ENCODE data around the gene RGL3. TPM values are rescaled to one million over a fixed set of nuclear protein-coding genes. Genes with fewer than 3 reads are reported as not detected.
"Not testable (repeated sequence)": the region's sequence is repeated elsewhere in the genome, so short reads cannot be mapped to it uniquely, and the experiment has no call there.

RGL3 gene
- total RNA-seq, 2 donors from 2014 or later: not detected

- no peaks in the 10 kb centered on the region for H3K9me3 Mint-ChIP-seq
- peak; percentile 79 to 82 for ATAC-seq (replicated peaks in 1 of 2)
- no peak overlapping the region for H3K27ac Mint-ChIP-seq
- DNase-seq: peak; percentile 77 to 78
- H3K36me3 Mint-ChIP-seq (ENCODE audit: insufficient read depth in 2 of 2): no peaks in the 10 kb centered on the region
- peak overlapping the region; percentile 72 to 84 for H3K4me3 Mint-ChIP-seq
- peaks cover 43% of the 10 kb centered on the region for H3K4me1 Mint-ChIP-seq (ENCODE audit: low read depth)
- H3K27me3 Mint-ChIP-seq (ENCODE audit: low read depth): peaks cover 60% of the 10 kb centered on the region
Measured at GRCh38 chr19:11422163-11423065, 3.3 kb upstream of the RGL3 start.

GRCh38 chr19:11421371-11422098, 2.4 kb upstream of the RGL3 start:
- peak; percentile 62 to 67 for ATAC-seq (replicated peaks in 1 of 2)
- Mint-ChIP-seq H3K36me3 (ENCODE audit: insufficient read depth in 2 of 2) (no peaks in the 10 kb centered on the region), H3K27ac (no peak overlapping the region), H3K9me3 (no peaks in the 10 kb centered on the region), H3K27me3 (ENCODE audit: low read depth) (peaks cover 64% of the 10 kb centered on the region), H3K4me1 (ENCODE audit: low read depth) (peaks cover 43% of the 10 kb centered on the region), H3K4me3 (peak overlapping the region; percentile 72 to 84)
- peak; percentile 62 to 65 for DNase-seq

GRCh38 chr19:11420429-11421370, 1.6 kb upstream of the RGL3 start:
- no peak for ATAC-seq (replicated peaks in 1 of 2)
- DNase-seq: no peak
- peaks cover 43% of the 10 kb centered on the region for H3K4me1 Mint-ChIP-seq (ENCODE audit: low read depth)
- no peaks in the 10 kb centered on the region for H3K9me3 Mint-ChIP-seq
- no peak overlapping the region for H3K27ac Mint-ChIP-seq
- peaks cover 69% of the 10 kb centered on the region for H3K27me3 Mint-ChIP-seq (ENCODE audit: low read depth)
- H3K36me3 Mint-ChIP-seq (ENCODE audit: insufficient read depth in 2 of 2): no peaks in the 10 kb centered on the region
- peak overlapping the region; percentile 72 to 84 for H3K4me3 Mint-ChIP-seq

- H3K4me1 Mint-ChIP-seq (ENCODE audit: low read depth): peaks cover 34% of the 10 kb centered on the region
- H3K36me3 Mint-ChIP-seq (ENCODE audit: insufficient read depth in 2 of 2): no peaks in the 10 kb centered on the region
- no peaks in the 10 kb centered on the region for H3K9me3 Mint-ChIP-seq
- no peak overlapping the region for H3K4me3 Mint-ChIP-seq
- no peak for ATAC-seq (replicated peaks in 1 of 2)
- peaks cover 58% of the 10 kb centered on the region for H3K27me3 Mint-ChIP-seq (ENCODE audit: low read depth)
- no peak overlapping the region for H3K27ac Mint-ChIP-seq
- DNase-seq: no peak
Measured at GRCh38 chr19:11418094-11418548, 993 bp downstream of the RGL3 start.

DNA sequence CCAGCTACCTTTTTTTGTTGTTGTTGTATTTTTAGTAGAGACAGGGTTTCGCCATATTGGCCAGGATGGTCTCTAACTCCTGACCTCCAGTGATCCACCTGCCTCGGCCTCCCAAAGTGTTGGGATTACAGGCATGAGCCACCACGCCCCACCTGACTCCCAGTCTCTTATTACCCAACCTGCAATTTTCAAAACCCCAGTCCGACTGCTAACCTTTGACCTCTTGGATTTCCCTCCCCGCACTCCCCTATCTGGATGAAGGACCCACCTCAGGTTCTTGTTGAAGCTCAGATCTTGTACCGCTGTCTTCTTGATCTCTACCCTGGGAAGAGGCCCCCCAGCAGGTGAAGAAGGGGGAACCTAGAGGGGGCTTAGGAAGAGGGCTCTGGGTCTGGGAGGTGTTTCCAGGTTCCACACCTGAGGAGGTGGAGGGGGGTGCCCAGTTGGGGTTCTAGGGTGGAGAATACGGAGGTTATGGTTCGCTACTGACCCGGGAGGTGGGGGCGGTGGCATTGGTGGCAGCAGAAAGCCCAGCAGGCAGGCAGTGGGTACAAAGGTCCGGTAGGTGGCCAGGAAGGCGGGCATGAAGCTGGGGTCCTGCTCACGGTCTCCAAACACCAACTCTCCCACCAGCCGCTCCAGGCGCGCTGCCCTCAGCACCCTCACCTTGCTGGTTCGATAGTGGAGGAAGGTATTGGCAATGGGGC, 2.6 kb downstream of the RGL3 start:
- Mint-ChIP-seq H3K27me3 (ENCODE audit: low read depth) (peaks cover 44% of the 10 kb centered on the region), H3K9me3 (no peaks in the 10 kb centered on the region), H3K4me1 (ENCODE audit: low read depth) (peaks cover 17% of the 10 kb centered on the region), H3K27ac (no peak overlapping the region), H3K36me3 (ENCODE audit: insufficient read depth in 2 of 2) (no peaks in the 10 kb centered on the region), H3K4me3 (no peak overlapping the region)
- no peak for DNase-seq
- no peak for ATAC-seq (replicated peaks in 1 of 2)

GRCh38 chr19:11414544-11414943, 4.6 kb downstream of the RGL3 start:
- Mint-ChIP-seq H3K27me3 (ENCODE audit: low read depth) (peaks cover 26% of the 10 kb centered on the region), H3K36me3 (ENCODE audit: insufficient read depth in 2 of 2) (no peaks in the 10 kb centered on the region), H3K4me3 (no peak overlapping the region), H3K4me1 (ENCODE audit: low read depth) (peaks cover under 1% of the 10 kb centered on the region), H3K27ac (no peak overlapping the region), H3K9me3 (no peaks in the 10 kb centered on the region)
- DNase-seq (no peak), ATAC-seq (replicated peaks in 1 of 2) (no peak)

- no peak overlapping the region for H3K4me3 Mint-ChIP-seq
- no peak for DNase-seq
- H3K27ac Mint-ChIP-seq: no peak overlapping the region
- H3K9me3 Mint-ChIP-seq: no peaks in the 10 kb centered on the region
- H3K4me1 Mint-ChIP-seq (ENCODE audit: low read depth): no peaks in the 10 kb centered on the region
- H3K27me3 Mint-ChIP-seq (ENCODE audit: low read depth): peaks cover 8% of the 10 kb centered on the region
- ATAC-seq (replicated peaks in 1 of 2): no peak
- no peaks in the 10 kb centered on the region for H3K36me3 Mint-ChIP-seq (ENCODE audit: insufficient read depth in 2 of 2)
Measured at GRCh38 chr19:11410682-11411081, 8.4 kb downstream of the RGL3 start.

DNA sequence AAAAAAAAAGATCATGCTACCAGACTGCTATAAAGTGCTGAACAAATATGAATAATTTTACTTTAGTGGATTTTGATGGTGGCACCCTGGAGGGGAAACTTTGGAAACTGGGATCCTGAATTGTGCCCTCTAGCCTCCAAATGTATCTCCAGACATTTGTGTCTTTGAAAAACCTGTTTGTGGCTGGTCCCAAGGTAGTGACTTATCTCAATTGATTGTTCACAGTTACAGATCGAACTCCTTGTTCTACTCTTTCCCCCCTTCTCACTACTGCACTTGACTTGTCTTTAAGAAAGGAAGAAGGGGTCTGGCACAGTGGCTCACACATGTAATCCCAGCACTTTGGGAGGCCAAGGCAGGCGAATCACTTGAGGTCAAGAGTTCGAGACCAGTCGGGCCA, 10.5 kb downstream of the RGL3 start:
- no peaks in the 10 kb centered on the region for H3K36me3 Mint-ChIP-seq (ENCODE audit: insufficient read depth in 2 of 2)
- H3K4me3 Mint-ChIP-seq: no peak overlapping the region
- DNase-seq (no peak), ATAC-seq (replicated peaks in 1 of 2) (no peak)
- H3K27me3 Mint-ChIP-seq (ENCODE audit: low read depth): peaks cover 8% of the 10 kb centered on the region
- H3K4me1 Mint-ChIP-seq (ENCODE audit: low read depth): no peaks in the 10 kb centered on the region
- no peak overlapping the region for H3K27ac Mint-ChIP-seq
- H3K9me3 Mint-ChIP-seq: no peaks in the 10 kb centered on the region

DNA sequence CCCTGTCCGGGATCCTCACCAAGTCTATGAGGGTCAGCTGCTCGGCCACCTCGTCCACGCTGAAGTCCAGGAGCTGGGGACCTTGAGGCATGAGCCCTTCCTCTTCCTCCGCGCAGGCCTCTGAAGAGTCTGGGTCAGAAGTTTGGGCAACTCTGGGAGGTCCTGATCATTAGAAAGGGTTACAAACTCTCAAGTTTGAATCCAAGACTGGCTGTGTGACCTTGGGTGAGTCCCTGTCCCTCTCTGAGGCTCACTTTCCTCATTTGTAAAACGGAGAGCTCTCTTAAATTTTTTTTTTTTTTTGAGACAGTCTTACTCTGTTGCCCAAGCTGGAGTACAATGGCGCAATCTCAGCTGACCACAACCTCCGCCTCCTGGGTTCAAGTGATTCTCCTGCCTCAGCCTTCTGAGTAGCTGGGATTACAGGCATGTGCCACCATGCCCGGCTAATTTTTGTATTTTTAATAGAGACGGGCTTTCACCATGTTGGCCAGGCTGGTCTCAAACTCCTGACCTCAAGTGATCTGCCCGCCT, 12.3 kb downstream of the RGL3 start:
- H3K4me1 Mint-ChIP-seq (ENCODE audit: low read depth); H3K4me3 Mint-ChIP-seq; DNase-seq; H3K27me3 Mint-ChIP-seq (ENCODE audit: low read depth); H3K9me3 Mint-ChIP-seq; ATAC-seq (replicated peaks in 1 of 2); H3K27ac Mint-ChIP-seq; H3K36me3 Mint-ChIP-seq (ENCODE audit: insufficient read depth in 2 of 2): not testable (repeated sequence)

GRCh38 chr19:11405846-11406643, 13.1 kb downstream of the RGL3 start:
- no peak overlapping the region for H3K27ac Mint-ChIP-seq
- peaks cover 8% of the 10 kb centered on the region for H3K27me3 Mint-ChIP-seq (ENCODE audit: low read depth)
- DNase-seq: peak; percentile 41 to 53
- no peaks in the 10 kb centered on the region for H3K36me3 Mint-ChIP-seq (ENCODE audit: insufficient read depth in 2 of 2)
- H3K4me3 Mint-ChIP-seq: no peak overlapping the region
- H3K4me1 Mint-ChIP-seq (ENCODE audit: low read depth): no peaks in the 10 kb centered on the region
- peak; percentile 70 to 71 for ATAC-seq (replicated peaks in 1 of 2)
- no peaks in the 10 kb centered on the region for H3K9me3 Mint-ChIP-seq

GRCh38 chr19:11404588-11405222, 14.4 kb downstream of the RGL3 start:
- no peak for ATAC-seq (replicated peaks in 1 of 2)
- H3K27ac Mint-ChIP-seq: no peak overlapping the region
- H3K27me3 Mint-ChIP-seq (ENCODE audit: low read depth): peaks cover 8% of the 10 kb centered on the region
- no peaks in the 10 kb centered on the region for H3K9me3 Mint-ChIP-seq
- no peaks in the 10 kb centered on the region for H3K4me1 Mint-ChIP-seq (ENCODE audit: low read depth)
- H3K36me3 Mint-ChIP-seq (ENCODE audit: insufficient read depth in 2 of 2): no peaks in the 10 kb centered on the region
- H3K4me3 Mint-ChIP-seq: no peak overlapping the region
- DNase-seq: no peak
